ENCODE measurements around the gene DEGS1. TPM values are rescaled to one million over a fixed set of nuclear protein-coding genes. Genes with fewer than 3 reads are reported as not detected.

The DEGS1 gene
- total RNA-seq (2014; rRNA removed; shearing (Covaris generic)): 151 and 198 TPM in 2 replicates

DNA sequence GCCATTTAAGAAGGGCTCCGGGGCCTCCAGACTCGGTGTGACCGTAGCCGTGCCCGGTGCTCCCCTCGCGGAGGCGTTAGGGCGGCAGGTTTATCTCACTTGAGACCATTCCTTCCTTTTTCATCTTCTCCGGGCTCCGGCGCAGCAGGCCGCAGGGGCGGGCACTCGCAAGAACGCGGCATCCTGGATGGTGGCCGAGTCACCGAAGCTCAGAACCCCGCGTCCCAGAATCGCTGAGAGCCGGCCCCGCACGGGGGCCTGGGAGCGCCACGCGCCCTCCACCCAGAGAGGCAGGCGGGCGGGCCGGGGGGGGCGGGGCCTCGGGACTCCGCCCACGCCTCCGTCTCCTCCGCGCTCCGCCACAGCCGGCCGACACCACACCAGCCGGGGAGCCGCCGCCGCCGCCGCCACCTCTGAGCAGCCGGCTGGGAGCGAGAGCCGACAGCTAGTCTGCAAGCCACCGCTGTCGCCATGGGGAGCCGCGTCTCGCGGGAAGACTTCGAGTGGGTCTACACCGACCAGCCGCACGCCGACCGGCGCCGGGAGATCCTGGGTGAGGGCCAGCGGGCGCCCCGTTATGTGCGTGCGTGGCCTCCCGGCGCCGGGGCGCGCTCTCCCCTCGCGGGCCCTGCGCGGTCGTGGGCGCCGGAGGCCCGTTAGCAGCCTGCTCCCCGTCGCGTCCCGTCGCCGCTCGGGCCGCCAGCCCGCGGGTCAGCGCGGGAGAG lies at the start of gene DEGS1:
DEGS1 (plus strand) TSS at position 375 of the 725 bp plus-strand sequence; CDS start at position 472, 97 bp downstream.
- DNase-seq (ENCODE audit: low spot score): peak; percentile 72

DNA sequence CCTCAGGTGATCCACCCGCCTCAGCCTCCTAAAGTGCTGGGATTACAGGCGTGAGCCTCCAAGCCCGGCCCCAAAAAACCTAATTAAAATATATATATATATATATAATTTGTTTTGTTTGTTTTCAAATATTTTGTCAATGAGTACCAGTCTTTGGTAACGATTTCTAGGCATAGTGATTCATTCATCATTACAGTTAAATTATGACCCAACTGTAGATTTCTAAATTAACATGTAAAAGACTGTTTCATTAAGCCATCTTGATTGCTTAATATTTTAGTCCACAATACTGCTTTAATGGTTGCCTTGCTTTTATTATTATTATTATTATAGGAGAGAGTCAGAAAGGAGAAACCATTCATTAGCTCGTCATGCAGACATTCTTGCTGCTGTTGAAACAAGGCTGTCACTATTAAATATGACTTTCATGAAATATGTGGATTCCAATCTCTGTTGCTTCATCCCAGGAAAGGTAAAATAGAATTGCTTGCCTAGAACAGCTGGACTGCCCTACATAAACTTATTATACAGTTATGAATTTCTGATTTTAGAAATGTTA lies 49.2 kb upstream of the DEGS1 start:
- DNase-seq (ENCODE audit: low spot score): no peak

DNA sequence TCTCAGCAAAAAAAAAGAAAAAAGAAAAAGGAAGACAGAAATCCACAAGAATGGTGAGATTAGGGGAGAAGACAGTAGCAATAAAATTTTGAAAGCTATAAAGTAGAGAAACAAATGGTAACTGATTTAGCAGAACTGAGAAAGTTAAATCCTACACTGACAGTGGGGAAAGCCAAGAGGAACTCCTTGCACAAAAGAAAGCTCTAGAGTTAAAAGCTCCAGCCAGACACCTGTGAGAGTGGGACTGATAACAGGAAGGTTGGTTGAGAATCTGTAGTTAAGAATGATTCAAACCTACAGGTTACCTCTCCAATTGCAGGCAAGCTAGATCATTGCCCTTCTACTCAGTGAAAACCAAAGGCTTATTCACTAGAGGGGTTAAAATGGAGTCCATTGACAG lies 45.5 kb upstream of the DEGS1 start:
- no peak for DNase-seq (ENCODE audit: low spot score)

DNA sequence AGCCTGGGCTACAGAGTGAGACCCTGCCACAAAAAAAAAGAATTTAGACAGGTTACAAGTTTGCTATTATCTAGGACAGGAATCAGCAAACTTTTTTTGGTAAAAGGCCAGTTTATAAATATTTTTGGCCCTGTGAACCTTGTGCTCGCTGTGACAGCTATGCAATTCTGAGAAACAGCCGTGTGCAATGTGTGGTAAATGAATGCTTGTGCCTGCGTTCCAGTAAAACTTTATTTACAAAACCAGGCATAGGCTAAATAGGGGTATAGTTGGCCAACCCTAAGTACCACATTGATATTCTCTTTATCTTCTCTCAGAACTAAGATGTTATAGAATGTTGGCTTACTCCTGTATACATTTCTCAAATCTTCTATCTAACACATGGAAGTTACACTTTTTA lies 44.8 kb upstream of the DEGS1 start:
- DNase-seq (ENCODE audit: low spot score): no peak

DNA sequence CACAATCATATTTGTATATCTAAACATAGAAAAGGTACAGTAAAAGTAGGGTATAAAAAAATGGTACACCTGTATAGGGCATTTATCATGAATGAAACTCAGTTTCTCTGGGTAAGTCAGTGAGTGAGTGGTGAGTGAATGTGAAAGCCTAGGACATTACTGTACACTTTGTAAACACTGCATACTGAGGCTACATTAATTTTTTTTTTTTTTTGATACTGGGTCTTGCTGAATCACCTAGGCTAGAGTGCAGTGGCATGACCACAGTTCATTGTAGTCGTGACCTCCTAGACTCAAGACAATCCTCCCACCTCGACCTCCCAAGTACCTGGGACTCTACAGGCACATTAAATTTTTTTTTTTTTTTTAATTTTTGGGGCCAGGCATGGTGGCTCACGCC lies 41.3 kb upstream of the DEGS1 start:
- no peak for DNase-seq (ENCODE audit: low spot score)

DNA sequence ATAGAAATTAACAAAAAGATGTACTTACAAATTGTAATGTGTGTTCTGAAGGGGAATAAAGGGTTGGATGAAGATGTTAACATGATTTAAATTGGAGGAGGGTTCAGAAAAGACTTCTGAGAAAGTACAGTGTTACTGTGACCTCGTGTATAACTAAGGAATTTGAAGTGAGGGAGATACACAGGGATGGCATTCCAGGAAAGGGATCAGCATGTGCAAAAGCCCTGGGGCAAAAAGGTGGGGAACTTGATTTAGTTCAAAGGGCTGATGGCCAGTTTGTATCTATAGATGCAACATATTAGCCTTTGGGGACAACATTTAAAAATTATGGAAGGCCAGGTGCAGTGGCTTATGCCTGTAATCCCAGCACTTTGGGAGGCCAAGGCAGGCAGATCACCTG lies 33.3 kb upstream of the DEGS1 start:
- no peak for DNase-seq (ENCODE audit: low spot score)

DNA sequence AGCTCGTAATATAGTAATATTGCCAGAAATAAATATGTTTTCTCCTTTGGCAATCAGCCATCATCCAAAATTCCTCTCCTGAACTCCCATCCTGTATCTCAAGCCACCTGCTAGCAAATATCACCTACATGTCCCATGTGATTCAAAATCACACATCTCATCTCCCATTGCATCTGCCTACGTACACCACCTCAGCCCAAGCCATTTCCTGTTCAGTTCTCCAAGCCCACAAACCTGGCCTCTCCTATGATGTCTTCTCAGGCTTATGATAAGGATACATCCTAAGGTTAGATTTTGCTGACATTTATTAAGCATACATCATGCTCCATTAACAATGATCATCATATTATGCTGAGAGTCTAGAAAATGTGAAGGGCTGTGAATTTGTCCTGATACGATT lies 31.9 kb upstream of the DEGS1 start:
- DNase-seq (ENCODE audit: low spot score): no peak

DNA sequence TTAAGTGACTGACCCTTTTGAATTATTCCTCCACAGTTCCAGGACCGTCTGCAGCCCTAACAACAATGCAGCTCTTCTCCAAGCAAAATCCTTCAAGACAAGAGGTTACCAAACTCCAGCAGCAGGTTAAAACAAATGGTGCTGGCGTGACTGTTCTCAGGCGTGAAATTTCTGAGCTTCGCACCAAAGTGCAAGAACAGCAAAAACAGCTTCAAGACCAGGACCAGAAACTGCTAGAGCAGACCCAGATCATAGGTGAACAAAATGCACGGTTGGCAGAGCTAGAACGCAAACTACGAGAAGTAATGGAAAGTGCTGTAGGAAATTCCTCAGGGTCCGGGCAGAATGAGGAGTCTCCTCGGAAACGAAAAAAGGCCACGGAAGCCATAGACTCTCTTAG lies 25.7 kb upstream of the DEGS1 start:
- DNase-seq (ENCODE audit: low spot score): no peak

DNA sequence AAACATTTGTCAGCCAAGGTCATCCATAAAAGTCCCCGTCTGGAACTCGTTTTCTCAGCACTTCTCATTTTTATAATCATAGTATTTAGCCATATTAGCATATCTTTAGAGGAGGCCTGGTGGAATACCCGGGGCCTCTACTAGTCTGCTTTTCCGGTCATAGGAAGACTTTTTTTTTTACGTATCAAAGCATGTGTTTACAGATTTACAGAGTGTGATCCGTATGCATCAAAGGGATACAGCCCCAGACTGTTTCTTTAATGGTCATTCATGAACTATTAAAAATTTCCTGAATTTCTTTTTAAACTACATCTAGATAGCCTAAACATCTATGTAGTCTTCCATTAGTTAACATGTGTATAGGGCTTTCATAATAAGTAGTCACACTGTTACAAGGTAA lies 23.5 kb upstream of the DEGS1 start:
- no peak for DNase-seq (ENCODE audit: low spot score)

DNA sequence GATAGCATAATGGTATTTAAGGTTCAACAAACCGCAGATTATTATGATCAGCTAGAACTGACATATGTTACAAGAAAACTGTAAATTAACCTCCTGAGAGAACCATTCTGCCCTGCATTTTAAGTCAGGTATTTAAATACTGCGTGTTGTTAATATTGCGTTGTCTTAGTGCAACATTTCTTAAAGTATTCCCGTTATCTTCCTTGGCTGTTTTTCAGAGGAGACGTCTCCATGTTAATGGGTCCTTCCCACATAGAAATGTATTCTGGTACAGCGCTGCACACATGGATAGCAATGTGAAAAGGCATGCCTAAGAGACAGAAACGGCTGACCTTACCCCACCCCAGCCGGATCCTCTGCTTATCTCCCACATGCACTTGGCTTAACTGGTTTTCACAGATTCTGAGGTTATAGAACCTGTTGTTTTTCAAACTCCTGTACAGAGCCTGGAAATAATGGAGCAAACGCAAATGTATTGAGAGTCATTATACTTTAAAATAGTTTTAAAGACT lies 22.8 kb upstream of the DEGS1 start:
- DNase-seq (ENCODE audit: low spot score): no peak

DNA sequence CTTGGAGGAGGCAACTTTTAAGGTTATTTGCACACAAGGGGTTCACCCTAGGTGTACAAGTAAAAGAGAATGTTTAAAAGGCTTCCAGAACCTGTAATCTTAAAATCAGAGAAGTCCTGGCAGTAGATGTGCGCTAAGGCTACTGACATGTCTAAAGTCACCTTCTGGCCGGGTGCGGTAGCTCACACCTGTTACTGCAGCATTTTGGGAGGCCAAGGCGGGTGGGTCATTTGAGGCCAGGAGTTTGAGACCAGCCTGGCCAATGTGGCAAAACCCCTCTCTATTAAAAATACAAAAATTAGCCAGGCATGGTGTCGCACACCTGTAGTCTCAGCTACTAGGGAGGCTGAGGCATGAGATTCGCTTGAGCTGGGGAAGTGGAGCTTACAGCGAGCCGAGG lies 20.3 kb upstream of the DEGS1 start:
- no peak for DNase-seq (ENCODE audit: low spot score)

DNA sequence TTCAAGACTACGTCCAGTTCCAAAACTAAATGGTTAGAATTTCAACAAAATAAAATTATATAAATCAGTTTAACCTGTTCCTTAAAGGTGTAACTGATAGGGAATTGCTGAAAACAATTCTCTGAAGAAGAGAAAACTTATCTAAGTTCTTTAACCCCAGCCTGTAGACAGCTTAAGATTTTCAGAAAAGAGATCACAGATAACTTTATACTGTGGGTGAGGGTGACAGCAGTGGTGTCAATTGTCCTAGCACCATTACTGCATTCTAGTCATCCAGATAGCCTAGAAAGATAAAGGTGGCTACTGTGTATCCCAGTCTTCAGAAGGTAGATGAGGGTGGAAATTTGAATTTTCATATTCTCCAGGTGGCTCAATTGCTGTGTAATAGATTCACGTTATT lies 19.7 kb upstream of the DEGS1 start:
- DNase-seq (ENCODE audit: low spot score): no peak

DNA sequence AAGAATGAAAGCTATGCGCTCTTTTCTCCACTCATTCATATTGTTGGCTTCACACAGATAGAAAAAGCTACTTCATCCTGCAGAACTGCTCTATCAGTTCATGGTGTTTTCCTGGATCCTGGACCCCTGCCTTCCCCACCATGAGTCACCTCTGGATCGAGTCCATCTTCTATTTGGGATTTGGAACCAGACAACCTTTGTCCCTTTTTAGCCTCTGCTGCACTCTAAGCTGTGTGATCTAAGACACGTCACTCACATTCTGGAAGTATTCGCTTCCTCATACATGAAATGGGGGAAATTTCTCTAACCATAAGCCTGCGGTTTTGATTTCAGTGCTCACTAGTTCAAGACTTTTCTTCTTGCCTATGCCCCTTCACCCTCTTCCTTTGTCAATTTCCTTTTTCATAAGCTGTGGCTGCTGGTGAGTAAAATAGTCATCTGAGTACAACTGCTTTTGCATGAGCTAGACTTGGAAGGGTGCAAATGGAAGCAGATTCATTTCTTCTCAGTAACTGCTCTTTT lies 14.1 kb upstream of the DEGS1 start:
- DNase-seq (ENCODE audit: low spot score): peak; percentile 88

DNA sequence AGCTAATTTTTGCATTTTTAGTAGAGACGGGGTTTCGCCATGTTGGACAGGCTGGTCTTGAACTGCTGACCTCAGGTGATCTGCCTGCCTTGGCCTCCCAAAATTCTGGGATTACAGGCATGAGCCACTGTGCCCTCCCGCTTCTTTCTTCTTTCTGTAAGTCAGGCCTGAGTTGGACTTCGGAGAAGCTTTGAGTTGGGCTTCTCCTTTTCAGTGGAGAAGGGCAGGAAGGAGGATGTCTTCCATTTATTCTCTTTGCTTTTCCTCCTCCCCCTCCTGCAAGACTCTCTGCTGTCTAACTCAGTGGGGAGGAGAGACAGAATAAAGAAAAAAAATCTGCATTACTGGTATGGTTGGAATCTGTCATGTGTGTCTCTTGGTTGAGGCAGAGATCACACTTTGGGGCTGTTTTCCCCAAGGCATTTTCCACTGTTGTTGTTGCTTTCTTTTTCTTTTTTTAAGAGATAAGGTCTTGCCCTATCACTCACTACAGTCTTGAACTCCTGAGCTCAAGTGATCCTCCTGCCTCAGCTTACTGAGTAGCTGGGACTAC lies 13.2 kb upstream of the DEGS1 start:
- DNase-seq (ENCODE audit: low spot score): no peak

DNA sequence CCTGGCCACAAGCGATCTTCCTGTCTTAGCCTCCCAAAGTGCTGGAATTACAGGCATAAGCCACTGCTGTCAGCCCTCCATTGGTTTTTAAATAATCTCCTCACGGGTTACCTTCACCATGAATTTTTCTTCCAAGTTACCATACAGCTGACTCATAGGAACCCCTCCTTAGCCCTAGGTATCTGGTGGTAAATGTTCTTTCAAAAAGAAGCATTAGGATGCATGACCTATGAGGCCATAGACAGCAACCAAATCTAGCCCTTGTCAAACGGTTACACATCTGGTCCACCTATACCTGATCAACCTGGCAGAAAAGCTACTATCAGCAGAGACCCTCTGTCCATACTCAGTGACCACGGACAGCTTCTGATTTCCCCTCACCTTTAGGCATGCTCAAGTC lies 12.7 kb upstream of the DEGS1 start:
- no peak for DNase-seq (ENCODE audit: low spot score)

DNA sequence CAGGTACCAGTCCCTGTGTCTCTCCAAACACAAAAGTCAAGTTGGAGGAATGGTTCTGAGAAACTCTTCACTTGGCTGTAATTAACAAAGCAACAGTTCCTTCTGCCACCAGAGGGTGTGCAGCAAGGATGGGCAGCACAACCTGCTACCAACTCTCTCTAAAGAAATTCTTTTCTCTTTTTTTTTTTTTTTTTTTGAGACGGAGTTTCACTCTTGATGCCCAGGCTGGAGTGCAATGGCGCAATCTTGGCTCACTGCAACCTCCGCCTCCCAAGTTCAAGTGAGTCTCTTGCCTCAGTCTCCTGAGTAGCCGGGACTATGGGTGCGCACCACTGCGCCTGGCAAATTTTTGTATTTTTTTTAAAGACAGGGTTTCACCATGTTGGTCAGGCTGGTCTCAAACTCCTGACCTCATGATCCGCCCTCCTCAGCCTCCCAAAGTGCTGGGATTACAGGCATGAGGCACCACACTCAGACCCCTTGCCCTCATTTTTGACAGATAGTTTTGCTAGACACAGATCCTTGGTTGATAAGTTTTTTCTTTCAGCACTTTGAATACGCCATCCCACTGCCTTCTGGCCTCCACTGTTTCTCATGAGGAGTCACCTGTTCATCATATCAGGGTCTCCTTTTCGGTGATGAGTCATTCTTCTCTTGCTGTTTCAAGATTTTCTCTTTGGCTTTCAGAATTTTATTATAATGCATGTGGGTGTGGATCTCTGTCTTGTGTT lies 12.1 kb upstream of the DEGS1 start:
- DNase-seq (ENCODE audit: low spot score): no peak

DNA sequence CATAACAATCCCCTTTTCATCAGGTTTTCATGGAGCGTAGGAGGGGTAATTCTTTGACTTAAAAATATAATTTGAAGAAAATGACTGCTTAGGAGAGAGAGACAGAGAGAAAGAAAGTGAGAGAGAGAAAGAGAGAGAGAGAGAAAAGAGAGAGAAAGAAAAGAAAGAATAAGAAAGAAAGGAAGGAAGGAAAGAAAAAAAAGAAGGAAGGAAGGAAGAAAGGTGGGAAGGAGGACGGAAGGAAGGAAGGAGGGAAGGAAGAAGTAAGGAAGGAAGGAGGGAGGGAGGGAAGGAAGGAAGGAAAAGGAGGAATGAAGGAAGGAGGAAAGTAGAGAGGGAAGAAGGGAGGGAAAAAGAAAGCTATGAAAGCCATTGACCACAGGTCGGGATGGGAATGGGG lies 10.8 kb upstream of the DEGS1 start:
- no peak for DNase-seq (ENCODE audit: low spot score)

DNA sequence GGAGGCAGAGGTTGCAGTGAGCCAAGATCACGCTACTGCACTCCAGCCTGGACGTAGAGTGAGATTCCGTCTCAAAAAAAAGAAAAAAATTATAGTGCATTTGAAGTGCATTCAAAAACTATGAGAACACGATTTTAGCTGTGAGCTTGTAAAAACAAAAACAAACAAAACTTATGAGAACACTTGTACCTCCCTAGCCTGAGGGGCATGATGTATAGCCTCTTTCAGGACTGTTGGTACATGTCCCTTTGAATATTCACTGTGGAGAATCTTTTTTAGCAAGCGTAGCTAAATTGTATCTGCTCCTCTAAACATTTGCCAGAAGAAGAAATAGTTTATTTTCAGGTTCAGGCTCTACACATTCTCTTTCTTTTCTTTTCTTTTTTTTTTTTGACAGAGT lies 9.5 kb upstream of the DEGS1 start:
- no peak for DNase-seq (ENCODE audit: low spot score)

DNA sequence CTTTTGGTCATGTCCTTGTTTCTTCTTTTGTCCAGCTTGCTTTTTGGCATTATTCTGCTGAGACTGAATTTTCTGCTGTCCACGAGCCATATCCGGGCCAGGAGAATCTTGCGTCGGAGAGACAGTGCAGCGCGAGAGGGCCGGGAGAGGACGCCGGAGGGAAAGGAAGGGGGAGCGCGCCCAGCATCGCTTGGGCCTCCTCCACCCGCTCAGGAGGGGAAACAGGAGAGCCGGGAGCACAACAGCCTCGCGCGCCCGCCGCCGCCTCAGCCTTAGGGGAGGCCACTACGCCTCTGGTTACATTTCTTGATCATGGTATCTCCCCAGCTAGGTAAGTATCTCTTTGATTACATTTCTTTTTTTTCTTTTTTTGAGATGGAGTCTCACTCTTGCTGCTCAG lies 7.4 kb upstream of the DEGS1 start:
- DNase-seq (ENCODE audit: low spot score): no peak

DNA sequence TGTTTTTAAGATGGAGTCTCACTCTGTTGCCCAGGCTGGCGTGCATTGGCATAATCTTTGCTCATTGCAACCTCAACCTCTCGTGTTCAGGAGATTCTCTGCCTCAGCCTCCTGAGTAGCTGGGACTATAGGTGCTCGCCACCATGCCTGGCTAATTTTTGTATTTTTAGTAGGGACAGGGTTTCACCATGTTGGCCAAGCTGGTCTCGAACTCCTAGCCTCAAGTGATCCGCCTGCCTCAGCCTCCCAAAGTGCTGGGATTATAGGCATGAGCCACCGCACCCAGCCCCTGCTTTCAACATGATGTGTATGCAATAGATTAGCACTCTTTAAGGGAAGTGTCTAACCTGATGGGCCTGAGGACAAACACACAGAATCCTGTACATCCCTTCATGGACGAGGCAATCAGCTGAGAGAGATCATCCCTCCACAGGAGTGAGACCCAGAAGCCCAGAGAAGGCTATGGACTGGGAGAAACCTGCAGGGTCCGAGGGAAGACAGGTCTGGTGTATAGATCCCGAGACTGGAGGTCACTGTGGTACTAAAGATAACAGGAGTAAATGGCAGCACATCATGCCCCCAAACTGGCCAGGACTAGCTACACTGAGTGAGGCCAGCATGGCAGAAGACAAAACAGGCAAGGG lies 5.6 kb upstream of the DEGS1 start:
- DNase-seq (ENCODE audit: low spot score): no peak

DNA sequence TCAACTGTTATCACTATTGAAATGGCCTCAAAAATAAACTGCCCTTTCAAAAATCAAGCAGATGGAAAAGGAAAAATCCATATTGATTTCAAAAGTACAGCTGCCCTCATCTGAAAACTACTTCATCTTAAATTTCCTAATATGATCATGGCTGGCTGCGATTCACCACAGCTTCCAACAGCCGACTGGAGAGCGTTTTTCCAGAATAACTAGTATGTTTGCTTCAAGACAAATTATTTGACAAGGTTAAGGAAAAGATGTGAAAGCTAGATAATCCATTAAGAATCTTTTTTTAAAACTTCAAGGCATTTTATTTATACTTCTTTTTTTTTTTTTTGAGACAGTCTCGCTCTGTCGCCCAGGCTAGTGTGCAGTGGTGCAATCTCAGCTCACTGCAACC lies 4.1 kb upstream of the DEGS1 start:
- DNase-seq (ENCODE audit: low spot score): no peak
